Forelimb muscle (tissue), 1 donor: Measurements from ENCODE around the gene KLF9. TPM values are rescaled to one million over a fixed set of nuclear protein-coding genes. Genes with fewer than 3 reads are reported as not detected.

Experiments used
- DNase-seq: peaks from one replicate; pipeline ENCODE4 v3.0.0-alpha.2; 2013; ENCODE audit warnings: low read depth
- polyA plus RNA-seq: library from polyadenylated mRNA; unstranded; fragments of 120-200 nt; gene quantifications from one replicate; pipeline ENCODE4 v1.2.1, GENCODE V29; 2013; ENCODE audit not compliant: insufficient read length

The KLF9 gene
- polyA plus RNA-seq, 1 donor = 2.0 TPM

GRCh38 chr9:70367305-70367930, 47.0 kb downstream of the KLF9 start:
- no peak for DNase-seq

DNA sequence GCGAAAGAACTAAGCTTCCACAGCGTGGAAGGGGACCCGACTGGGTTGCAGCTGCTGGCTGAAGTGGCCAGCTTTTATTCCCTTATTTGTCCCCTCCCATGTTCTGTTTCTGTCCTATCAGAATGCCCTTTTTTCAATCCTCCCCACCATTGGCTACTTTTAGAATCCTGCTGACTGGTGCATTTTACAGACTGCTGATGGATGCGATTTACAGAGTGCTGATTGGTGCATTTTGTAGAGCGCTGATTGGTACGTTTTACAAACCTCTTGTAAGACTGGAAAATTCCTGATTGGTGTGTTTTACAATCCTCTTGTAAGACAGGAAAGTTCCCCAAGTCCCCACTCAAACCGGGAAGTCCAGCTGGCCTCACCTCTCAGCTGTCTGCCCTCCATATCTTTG, 50.7 kb downstream of the KLF9 start:
- no peak for DNase-seq

- DNase-seq = no peak
Measured at GRCh38 chr9:70362952-70363351, 51.5 kb downstream of the KLF9 start.

GRCh38 chr9:70355801-70356200, 58.7 kb downstream of the KLF9 start:
- DNase-seq = no peak

GRCh38 chr9:70352802-70353201, 61.7 kb downstream of the KLF9 start:
- DNase-seq = no peak

DNA sequence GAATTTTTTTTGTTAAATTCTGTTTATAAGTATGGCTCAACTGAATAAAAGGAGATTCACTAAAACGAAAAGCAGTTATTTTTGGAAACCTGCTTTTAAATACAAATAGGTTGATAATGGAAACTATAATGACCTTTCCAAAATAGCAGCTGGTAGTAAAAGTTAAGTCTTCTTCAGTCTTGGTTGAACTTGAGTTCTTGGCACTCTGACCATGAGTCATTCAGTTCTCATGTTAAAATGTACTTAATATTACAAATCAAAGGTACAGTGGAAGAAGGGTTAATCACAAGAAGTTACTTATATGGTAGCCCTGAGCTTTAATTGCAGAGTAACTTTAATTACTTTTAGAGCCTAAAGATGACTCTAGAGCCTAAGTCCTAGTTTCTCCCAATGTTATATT, 62.1 kb downstream of the KLF9 start:
- no peak for DNase-seq

DNA sequence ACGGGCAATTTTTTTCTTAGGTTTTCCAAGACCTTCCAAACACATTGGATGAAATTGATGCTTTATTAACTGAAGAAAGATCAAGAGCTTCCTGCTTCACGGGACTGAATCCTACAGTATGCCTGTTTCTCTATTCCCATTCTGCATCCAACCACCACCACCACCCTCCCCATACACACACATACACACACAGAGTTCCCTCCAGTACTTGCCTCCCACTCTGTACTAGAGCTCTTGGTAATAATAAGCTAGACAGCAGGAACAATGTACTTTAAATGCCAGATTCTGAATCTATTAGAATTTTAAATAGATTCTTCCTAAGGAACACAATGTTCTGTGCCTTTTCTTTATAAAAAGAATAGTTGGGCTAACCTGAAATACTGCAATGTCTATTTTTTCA, 67.4 kb downstream of the KLF9 start:
- DNase-seq = no peak

DNA sequence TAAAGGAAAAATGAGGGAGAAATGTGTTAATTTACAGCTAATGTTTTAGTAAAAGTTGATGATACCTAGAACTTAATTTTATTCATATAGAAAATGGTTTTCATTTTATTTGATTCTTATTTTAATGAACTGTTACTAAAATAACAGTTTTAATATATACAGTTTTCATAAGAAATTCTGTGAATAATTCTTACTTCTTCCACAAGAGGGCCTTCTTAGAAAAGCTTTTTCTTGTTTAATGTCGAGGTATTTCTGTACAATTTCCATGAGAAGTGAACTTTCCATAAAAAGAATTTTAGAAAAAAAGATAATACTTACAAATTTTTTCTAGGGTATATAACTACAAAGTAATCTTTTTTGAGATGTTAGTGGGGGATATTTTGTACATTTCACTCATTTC, 73.9 kb downstream of the KLF9 start:
- DNase-seq = peak; percentile 11

Other genes starting within 250 kb of the KLF9 start
- 32.2 TPM for gene SMC5, start 155.7 kb downstream of the KLF9 start, polyA plus RNA-seq